Measurements from ENCODE around the gene B3GAT3. TPM values are rescaled to one million over a fixed set of nuclear protein-coding genes. Genes with fewer than 3 reads are reported as not detected.
A peak's percentile ranks its signal among the peaks of the same experiment; 100 is the strongest.

Gene B3GAT3
- total and polyA plus RNA-seq, 12 donors = 6.8 to 41.2 (median 11.3) TPM

DNA sequence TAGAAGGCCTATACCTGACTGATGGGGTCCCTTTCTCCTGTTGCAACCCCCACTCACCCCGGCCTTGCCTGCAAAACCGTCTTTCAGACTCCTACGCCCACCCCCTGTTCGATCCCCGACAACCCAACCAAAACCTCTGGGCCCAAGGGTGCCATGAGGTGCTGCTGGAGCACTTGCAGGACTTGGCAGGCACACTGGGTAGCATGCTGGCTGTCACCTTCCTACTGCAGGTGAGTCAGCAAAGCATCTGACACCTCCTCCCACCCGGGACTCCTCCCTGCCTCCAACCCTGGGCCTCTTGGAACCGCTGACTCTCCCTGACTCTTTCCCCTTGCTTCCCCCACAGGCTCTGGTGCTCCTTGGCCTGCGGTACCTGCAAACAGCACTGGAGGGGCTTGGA, 7.5 kb downstream of the B3GAT3 start:
- ATAC-seq (no peak), DNase-seq (no peak)
- Histone ChIP-seq H3K27me3 (no peaks in the 10 kb centered on the region), H3K36me3 (peaks cover 0 to 57% (median 10%) of the 10 kb centered on the region in 9 donors), H3K4me1 (peaks cover 9 to 32% (median 26%) of the 10 kb centered on the region in 9 donors), H3K9me3 (no peaks in the 10 kb centered on the region), H3K27ac (peak overlapping the region in 4 of 10 donors; percentile 96 to 98 (median 98)), H3K4me3 (no peak overlapping the region)
- intact Hi-C loops (cut with DNase I) = loop anchor here in 1 of 10 donors (5.0 kb wide), 1 partner anchor 38 kb away; the partner anchor contains the start of gene INTS5
- 80 to 82% methylated on average over 8 of the region's 8 CpGs for WGBS, 2 donors
- TF ChIP-seq, protein P1, sequence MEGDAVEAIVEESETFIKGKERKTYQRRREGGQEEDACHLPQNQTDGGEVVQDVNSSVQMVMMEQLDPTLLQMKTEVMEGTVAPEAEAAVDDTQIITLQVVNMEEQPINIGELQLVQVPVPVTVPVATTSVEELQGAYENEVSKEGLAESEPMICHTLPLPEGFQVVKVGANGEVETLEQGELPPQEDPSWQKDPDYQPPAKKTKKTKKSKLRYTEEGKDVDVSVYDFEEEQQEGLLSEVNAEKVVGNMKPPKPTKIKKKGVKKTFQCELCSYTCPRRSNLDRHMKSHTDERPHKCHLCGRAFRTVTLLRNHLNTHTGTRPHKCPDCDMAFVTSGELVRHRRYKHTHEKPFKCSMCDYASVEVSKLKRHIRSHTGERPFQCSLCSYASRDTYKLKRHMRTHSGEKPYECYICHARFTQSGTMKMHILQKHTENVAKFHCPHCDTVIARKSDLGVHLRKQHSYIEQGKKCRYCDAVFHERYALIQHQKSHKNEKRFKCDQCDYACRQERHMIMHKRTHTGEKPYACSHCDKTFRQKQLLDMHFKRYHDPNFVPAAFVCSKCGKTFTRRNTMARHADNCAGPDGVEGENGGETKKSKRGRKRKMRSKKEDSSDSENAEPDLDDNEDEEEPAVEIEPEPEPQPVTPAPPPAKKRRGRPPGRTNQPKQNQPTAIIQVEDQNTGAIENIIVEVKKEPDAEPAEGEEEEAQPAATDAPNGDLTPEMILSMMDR (IDR thresholded peaks at IDR 0.05) = no peak

DNA sequence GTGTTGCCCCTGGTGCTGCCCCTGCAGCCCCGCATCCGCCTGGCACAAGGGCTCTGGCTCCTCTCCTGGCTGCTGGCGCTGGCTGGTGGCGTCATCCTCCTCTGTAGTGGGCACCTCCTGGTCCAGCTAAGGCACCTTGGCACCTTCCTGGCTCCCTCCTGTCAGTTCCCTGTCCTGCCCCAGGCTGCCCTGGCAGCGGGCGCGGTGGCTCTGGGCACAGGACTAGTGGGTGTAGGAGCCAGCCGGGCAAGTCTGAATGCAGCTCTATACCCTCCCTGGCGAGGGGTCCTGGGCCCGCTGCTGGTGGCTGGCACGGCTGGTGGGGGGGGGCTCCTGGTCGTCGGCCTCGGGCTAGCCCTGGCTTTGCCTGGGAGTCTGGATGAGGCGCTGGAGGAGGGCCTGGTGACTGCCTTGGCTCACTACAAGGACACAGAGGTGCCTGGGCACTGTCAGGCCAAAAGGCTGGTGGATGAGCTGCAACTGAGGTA, 8.5 kb downstream of the B3GAT3 start:
- peak overlapping the region; percentile 91 to 98 (median 96) for H3K27ac ChIP-seq
- DNase-seq (no peak), ATAC-seq (peak in 4 of 8 donors; percentile 2 to 11 (median 6))
- no peaks in the 10 kb centered on the region for H3K9me3 ChIP-seq
- 56 to 57% methylated on average over 15 of the region's 15 CpGs for WGBS, 2 donors
- peaks cover 9 to 36% (median 27%) of the 10 kb centered on the region in 9 donors for H3K4me1 ChIP-seq
- H3K36me3 ChIP-seq = peaks cover 0 to 62% (median 10%) of the 10 kb centered on the region in 9 donors
- TF ChIP-seq, protein P1 (IDR thresholded peaks at IDR 0.05) = no peak
- peak overlapping the region in 8 of 10 donors; percentile 65 to 93 (median 76) for H3K4me3 ChIP-seq
- intact Hi-C loops (cut with DNase I) = loop anchor here in 1 of 10 donors (5.0 kb wide), 1 partner anchor 39 kb away; the partner anchor contains the start of gene INTS5
- no peaks in the 10 kb centered on the region for H3K27me3 ChIP-seq

DNA sequence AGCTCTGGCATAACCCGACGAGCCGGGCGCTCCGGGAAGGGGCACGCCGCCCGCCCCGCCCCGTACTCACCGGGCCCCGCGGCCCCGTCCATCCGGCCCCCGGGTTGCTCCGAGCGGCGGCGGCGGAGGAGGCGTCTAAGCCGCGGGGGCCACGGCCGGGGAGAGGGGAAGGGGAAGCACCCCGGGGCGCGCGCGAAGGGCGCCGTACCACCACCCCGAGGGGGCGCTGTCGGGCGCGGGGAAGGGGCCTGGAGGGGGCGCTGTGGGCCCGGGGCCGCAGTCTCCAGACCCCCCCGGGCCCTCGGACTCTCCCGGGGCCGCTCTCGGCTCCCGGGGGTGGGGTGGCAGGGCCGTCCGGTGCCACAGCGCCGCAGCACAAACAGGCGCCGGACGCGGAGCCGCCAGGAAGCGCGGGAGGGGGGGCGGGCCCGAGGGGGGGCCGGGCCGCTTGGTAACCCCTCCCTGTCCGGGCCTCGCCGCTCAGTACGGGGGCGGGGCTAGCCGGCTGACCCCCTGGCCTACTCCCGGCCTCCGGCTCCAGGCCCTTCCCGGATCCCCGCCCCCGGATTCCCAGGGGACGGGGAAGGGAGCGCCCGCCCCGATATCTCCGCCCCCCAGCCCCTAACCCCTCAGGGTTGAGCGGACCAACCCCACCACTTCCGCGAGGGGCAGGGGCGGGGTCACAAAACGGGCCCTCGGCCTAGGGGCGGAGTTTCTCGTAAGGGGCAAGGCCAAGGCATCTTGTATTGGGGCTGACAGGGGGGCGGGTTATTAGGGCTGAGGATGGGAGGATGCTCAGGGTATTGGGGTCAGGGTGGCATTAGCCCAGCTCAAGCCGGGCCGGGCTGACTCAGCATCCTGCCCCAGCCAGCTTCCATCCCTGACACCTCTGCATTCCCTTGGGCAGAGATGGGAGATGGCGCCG, 9.2 kb downstream of the B3GAT3 start, which contains the start of the genes EML3 and ROM1:
TSS of gene EML3 (minus strand) at position 410 of the 925 bp plus-strand sequence. CDS start at position 92, 318 bp downstream.
TSS of gene ROM1 (plus strand) at position 892 of the 925 bp plus-strand sequence. CDS start at position 917, 25 bp downstream.
- H3K4me3 ChIP-seq = peak within 1 kb of the TSS; percentile 65 to 93 (median 76)
- no peaks in the 10 kb centered on the region for H3K27me3 ChIP-seq
- H3K36me3 ChIP-seq = peaks cover 0 to 62% (median 10%) of the 10 kb centered on the region in 9 donors
- H3K4me1 ChIP-seq = peaks cover 9 to 42% (median 27%) of the 10 kb centered on the region in 9 donors
- DNase-seq (peak; percentile 92 to 93), ATAC-seq (peak; percentile 87 to 94 (median 90))
- WGBS, 2 donors = 2 to 3% methylated on average over 63 to 87 of the region's 91 CpGs
- peak within 1 kb of the TSS; percentile 91 to 98 (median 96) for H3K27ac ChIP-seq
- TF ChIP-seq, protein P1 (IDR thresholded peaks at IDR 0.05) = peak; percentile 81 to 98 (median 92)
- intact Hi-C loops (cut with DNase I) = loop anchor here in 2 of 10 donors (1.0 to 5.0 kb wide), 2 partner anchors 11 to 40 kb away; partner anchors contain the start of genes INTS5 (in 1 of the 2) and MTA2 (in 1 of the 2)
- no peaks in the 10 kb centered on the region for H3K9me3 ChIP-seq
